SK-N-SH (cell line): ENCODE results near the gene UBXN6. TPM values are rescaled to one million over a fixed set of nuclear protein-coding genes. Genes with fewer than 3 reads are reported as not detected.

Experiments
- CTCF ChIA-PET: fragments of 300-600, 350-600 bp; formaldehyde crosslinking; extraction: SDS; loops from one replicate; lab custom pipeline; 2021; lab: Yijun Ruan, JAX
- POLR2A ChIA-PET: fragments of 350-600 bp; sonication (Branson Sonifier 250); formaldehyde crosslinking; extraction: SDS; loops from one replicate; lab custom pipeline; 2020; ENCODE audit warnings: antibody characterized with exemption, inconsistent platforms; lab: Yijun Ruan, JAX
- DNase-seq: peaks from one replicate; pipeline ENCODE4 v3.0.0; 2012
- H2AFZ ChIP-seq: fragments of 200-600 bp; sonication (generic); 2 replicates; pipeline ENCODE4 v1.8.1; 2016; ENCODE audit warnings: antibody characterized with exemption, mild to moderate bottlenecking, low read depth
- H3F3A ChIP-seq: fragments of 200-600 bp; sonication (generic); replicated peaks from 2 replicates; pipeline ENCODE3; 2016; ENCODE audit warnings: antibody characterized with exemption, mild to moderate bottlenecking; ENCODE audit not compliant: insufficient read depth
- H3K27ac ChIP-seq, 2 experiments: fragments of 200-500 bp in 1 of 2; fragments of 200-600 bp in 1 of 2; sonication (Bioruptor generic) in 1 of 2; sonication (generic), shearing (Covaris generic) in 1 of 2; 2 replicates each; pipeline versions ENCODE4 v1.5.1 to v1.6.1; 2014 to 2016; ENCODE audit warnings: low read depth in 2 of 2, inconsistent platforms in 1 of 2, low read length in 1 of 2, mild to moderate bottlenecking in 1 of 2, mixed read lengths in 1 of 2
- H3K27me3 ChIP-seq: fragments of 200-600 bp; sonication (generic), shearing (Covaris generic); 2 replicates; pipeline ENCODE4 v1.6.1; 2016; ENCODE audit warnings: mixed run types; ENCODE audit not compliant: insufficient read depth
- H3K36me3 ChIP-seq, 2 experiments: fragments of 200-500 bp in 1 of 2; fragments of 200-600 bp in 1 of 2; sonication (Bioruptor generic) in 1 of 2; sonication (generic) in 1 of 2; replicated peaks in 1 of 2; 2 replicates each; pipeline versions ENCODE3 to v1.5.1; 2014 to 2016; ENCODE audit warnings: low read length in 1 of 2, mild to moderate bottlenecking in 1 of 2; ENCODE audit not compliant: insufficient read depth in 2 of 2, control insufficient read depth in 1 of 2
- H3K4me1 ChIP-seq, 2 experiments: fragments of 200-500 bp in 1 of 2; fragments of 200-600 bp in 1 of 2; sonication (Bioruptor generic) in 1 of 2; sonication (generic), shearing (Covaris generic) in 1 of 2; 2 replicates each; pipeline versions ENCODE4 v1.5.1 to v1.6.1; 2014 to 2016; ENCODE audit warnings: low read depth in 1 of 2, low read length in 1 of 2, mixed run types in 1 of 2; ENCODE audit not compliant: insufficient read depth in 2 of 2, control insufficient read depth in 1 of 2
- H3K4me2 ChIP-seq: fragments of 200-600 bp; sonication (generic), shearing (Covaris generic); 2 replicates; pipeline ENCODE4 v1.6.1; 2017; ENCODE audit warnings: mixed run types
- H3K4me3 ChIP-seq, 2 experiments: fragments of 200-500 bp in 1 of 2; fragments of 200-600 bp in 1 of 2; sonication (Bioruptor generic) in 1 of 2; sonication (generic), shearing (Covaris generic) in 1 of 2; 2 replicates each; pipeline versions ENCODE4 v1.5.1 to v1.8.1; 2014 to 2016; ENCODE audit warnings: low read depth in 2 of 2, inconsistent platforms in 1 of 2, low read length in 1 of 2, mild to moderate bottlenecking in 1 of 2, mixed read lengths in 1 of 2, moderate library complexity in 1 of 2
- H3K79me2 ChIP-seq: fragments of 200-600 bp; sonication (generic); 2 replicates; pipeline ENCODE4 v1.8.1; 2017; ENCODE audit warnings: mild to moderate bottlenecking; ENCODE audit not compliant: insufficient read depth
- H3K9ac ChIP-seq: fragments of 200-600 bp; sonication (generic); 2 replicates; pipeline ENCODE4 v1.6.1; 2017; ENCODE audit warnings: mixed run types
- H3K9me2 ChIP-seq: fragments of 200-600 bp; sonication (generic); 2 replicates; pipeline ENCODE4 v1.6.1; 2017; ENCODE audit warnings: mixed run types
- H3K9me3 ChIP-seq: fragments of 200-600 bp; sonication (generic); 2 replicates; pipeline ENCODE4 v1.6.1; 2017; ENCODE audit warnings: mixed run types, mild to moderate bottlenecking, moderate library complexity
- H4K20me1 ChIP-seq: fragments of 200-600 bp; sonication (generic); 2 replicates; pipeline ENCODE4 v1.6.1; 2017; ENCODE audit warnings: mild to moderate bottlenecking, mixed run types; ENCODE audit not compliant: insufficient read depth
- FOXJ3 ChIP-seq: sonication (generic); formaldehyde crosslinking; IDR thresholded peaks from 2 replicates; pipeline ENCODE4 v1.5.1; 2020; ENCODE audit warnings: mild to moderate bottlenecking, missing genetic modification reagents
- FOXM1 ChIP-seq: IDR thresholded peaks from 2 replicates; pipeline ENCODE4 v1.4.0; 2012; ENCODE audit warnings: low read depth, mild to moderate bottlenecking
- GATA2 ChIP-seq: sonication (generic); formaldehyde crosslinking; IDR thresholded peaks from 2 replicates; pipeline ENCODE4 v1.5.0; 2020; ENCODE audit warnings: mild to moderate bottlenecking, missing genetic modification reagents
- IRF3 ChIP-seq: fragments of 150-350 bp; IDR thresholded peaks from 2 replicates; pipeline ENCODE4 v1.6.1; 2016; ENCODE audit warnings: mild to moderate bottlenecking, low read depth, low read length
- JUND ChIP-seq: IDR thresholded peaks from 2 replicates; pipeline ENCODE4 v1.4.0; 2012
- MEF2A ChIP-seq: IDR thresholded peaks from 2 replicates; pipeline ENCODE4 v1.4.0; 2012; ENCODE audit warnings: low read depth, borderline replicate concordance
- MXI1 ChIP-seq: IDR thresholded peaks from 2 replicates; pipeline ENCODE4 v1.6.1; 2012; ENCODE audit warnings: mild to moderate bottlenecking, low read depth, low read length, improper control_type of control experiment
- PBX3 ChIP-seq: IDR thresholded peaks from 2 replicates; pipeline ENCODE4; 2012
- POLR2AphosphoS5 ChIP-seq: IDR thresholded peaks from 2 replicates; pipeline ENCODE4 v1.6.1; 2012; ENCODE audit warnings: low read depth, low read length
- RAD21 ChIP-seq: IDR thresholded peaks from 2 replicates; pipeline ENCODE4 v1.6.1; 2012; ENCODE audit warnings: mild to moderate bottlenecking, low read length
- RFX5 ChIP-seq: IDR thresholded peaks from 2 replicates; pipeline ENCODE4 v1.6.1; 2012; ENCODE audit warnings: mild to moderate bottlenecking, improper control_type of control experiment, low read length
- TAF1 ChIP-seq: IDR thresholded peaks from 2 replicates; pipeline ENCODE4 v1.6.1; 2012; ENCODE audit warnings: low read depth, mild to moderate bottlenecking, low read length, moderate library complexity, borderline replicate concordance
- TEAD4 ChIP-seq: IDR thresholded peaks from 2 replicates; pipeline ENCODE4 v1.4.0; 2012; ENCODE audit warnings: mild to moderate bottlenecking, borderline replicate concordance; ENCODE audit not compliant: insufficient read depth
- USF2 ChIP-seq: fragments of 150-350 bp; IDR thresholded peaks from 2 replicates; pipeline ENCODE4 v1.6.1; 2017; ENCODE audit warnings: antibody characterized with exemption, low read length, low read depth, borderline replicate concordance
- WGBS: methylation state at CpG from one replicate; pipeline ENCODE4 v1.1.6; 2017; ENCODE audit warnings: low lambda C conversion rate; 5-methylcytosine and 5-hydroxymethylcytosine counted together
- polyA plus RNA-seq, 3 experiments: library from polyadenylated mRNA; depleted of rRNA; stranded (reverse); fragments of >200 nt; gene quantifications; 2 replicates each; pipeline ENCODE4 v1.2.3, GENCODE V29; 2012

Gene UBXN6
- polyA plus RNA-seq, 1 of the 3 experiments (the other 2 are of a cell fraction) = 110 TPM

- TF ChIP-seq USF2 = peak; percentile 86
- TF ChIP-seq JUND = no peak
- TF ChIP-seq IRF3 = peak; percentile 92
- TF ChIP-seq TAF1 = 0 out of 2 replicates have a peak, but pooled peaks have one; percentile 46
- peak; percentile 99 for TF ChIP-seq PBX3
Observed at GRCh38 chr19:4402171-4403004, 55.2 kb downstream of the UBXN6 start, which contains the start of gene CHAF1A (continued).

GRCh38 chr19:4401769-4402170, 55.8 kb downstream of the UBXN6 start:
- Histone ChIP-seq H3K36me3 (peaks cover 0 to under 1% of the 10 kb centered on the region in 2 experiments), H4K20me1 (peaks cover 23% of the 10 kb centered on the region), H3K4me2 (peak overlapping the region; percentile 88), H2AFZ (peak overlapping the region; percentile 81), H3K4me1 (peaks cover 11 to 14% of the 10 kb centered on the region in 2 experiments; a peak in 3 of 4 replicates), H3K4me3 (peak overlapping the region; percentile 45 to 60), H3K27ac (peak overlapping the region; percentile 67 to 85), H3F3A (peaks cover 10% of the 10 kb centered on the region), H3K9me2 (no peaks in the 10 kb centered on the region), H3K27me3 (no peaks in the 10 kb centered on the region), H3K9me3 (no peaks in the 10 kb centered on the region), H3K9ac (peak overlapping the region; percentile 72), H3K79me2 (peaks cover 77% of the 10 kb centered on the region)
- TF ChIP-seq RAD21 (no peak), POLR2AphosphoS5 (no peak), TEAD4 (no peak), MXI1 (no peak), TAF1 (no peak), GATA2 (CRISPR knock-in tag) (no peak), FOXJ3 (CRISPR knock-in tag) (no peak), RFX5 (no peak), FOXM1 (no peak), MEF2A (no peak)
- ChIA-PET POLR2A (interaction anchor here (0.6 to 1.5 kb wide), 3 partner anchors 15 to 155 kb away, joined by 3 to 6 read pairs (median 3); partner anchors contain the start of gene YJU2), CTCF (interaction anchor here (0.8 to 2.1 kb wide), 6 partner anchors 27 to 155 kb away, joined by 3 to 31 read pairs (median 3); partner anchors contain the start of gene YJU2)
- DNase-seq = no peak
- 1% methylated on average over 8 of the region's 8 CpGs for WGBS
